Osteoblast (primary cell): ENCODE data around the gene HNRNPH1. TPM values are rescaled to one million over a fixed set of nuclear protein-coding genes. Genes with fewer than 3 reads are reported as not detected.

Source experiments
- DNase-seq: peaks from one replicate; pipeline ENCODE4 v3.0.0; 2011; ENCODE audit warnings: low spot score, mixed read lengths; ENCODE audit not compliant: insufficient read length; ENCODE audit errors: missing footprints
- H2AFZ ChIP-seq: 2 replicates; pipeline ENCODE4 v1.6.0; 2011; ENCODE audit warnings: mild to moderate bottlenecking, low read length
- H3K27ac ChIP-seq: 2 replicates; pipeline ENCODE4 v1.5.1; 2011; ENCODE audit warnings: mild to moderate bottlenecking, low read depth, low read length, moderate library complexity
- H3K27me3 ChIP-seq: 2 replicates; pipeline ENCODE4 v1.6.0; 2012; ENCODE audit warnings: mild to moderate bottlenecking, control low read depth, inconsistent platforms, low read length, moderate library complexity; ENCODE audit not compliant: insufficient read depth
- H3K36me3 ChIP-seq: 2 replicates; pipeline ENCODE4 v1.5.1; 2011; ENCODE audit warnings: mild to moderate bottlenecking, low read length, control low read depth, moderate library complexity; ENCODE audit not compliant: insufficient read depth
- H3K4me1 ChIP-seq: 2 replicates; pipeline ENCODE4 v1.5.1; 2011; ENCODE audit warnings: mild to moderate bottlenecking, low read length, control low read depth, moderate library complexity; ENCODE audit not compliant: insufficient read depth
- H3K4me2 ChIP-seq: 2 replicates; pipeline ENCODE4 v1.6.0; 2011; ENCODE audit warnings: mild to moderate bottlenecking, low read length; ENCODE audit not compliant: insufficient read depth
- H3K4me3 ChIP-seq: fragments of 200-600 bp; sonication (generic); 3 replicates; pipeline ENCODE4 v1.5.1; 2012; ENCODE audit warnings: mild to moderate bottlenecking, low read length, inconsistent platforms; ENCODE audit not compliant: insufficient read depth
- H3K79me2 ChIP-seq: 2 replicates; pipeline ENCODE4 v1.6.0; 2012; ENCODE audit warnings: mild to moderate bottlenecking, low read length, control low read depth, inconsistent platforms; ENCODE audit not compliant: insufficient read depth
- H3K9me3 ChIP-seq: 2 replicates; pipeline ENCODE4 v1.5.1; 2011; ENCODE audit warnings: low read depth, low read length, control low read depth
- H4K20me1 ChIP-seq: 2 replicates; pipeline ENCODE4 v1.6.0; 2012; ENCODE audit warnings: mild to moderate bottlenecking, low read length, control low read depth; ENCODE audit not compliant: insufficient read depth
- CTCF ChIP-seq: IDR thresholded peaks from 2 replicates; pipeline ENCODE4 v1.5.1; 2011; ENCODE audit warnings: mild to moderate bottlenecking, low read depth, low read length, moderate library complexity; ENCODE audit errors: extremely low read depth
- total RNA-seq: library from RNA; depleted of rRNA; stranded (reverse); fragments of >200 nt; gene quantifications from 2 replicates; pipeline ENCODE4 v1.2.3, GENCODE V29; 2012

Gene HNRNPH1
- total RNA-seq, 1 donor = 354 TPM

- no peak for DNase-seq
- H3K4me3 ChIP-seq = no peak overlapping the region
- no peak for TF ChIP-seq CTCF
- no peak overlapping the region for H3K4me2 ChIP-seq
- peaks cover 93% of the 10 kb centered on the region for H3K36me3 ChIP-seq
- H2AFZ ChIP-seq = no peak overlapping the region
- peaks cover 88% of the 10 kb centered on the region for H4K20me1 ChIP-seq
- peaks cover 12% of the 10 kb centered on the region for H3K4me1 ChIP-seq
- peaks cover 52% of the 10 kb centered on the region for H3K79me2 ChIP-seq
- H3K27ac ChIP-seq = no peak overlapping the region
- H3K9me3 ChIP-seq = no peaks in the 10 kb centered on the region
- H3K27me3 ChIP-seq = no peaks in the 10 kb centered on the region
Observed at GRCh38 chr5:179614745-179615144, 8.7 kb downstream of the HNRNPH1 start.

- no peak for TF ChIP-seq CTCF
- Histone ChIP-seq H3K79me2 (peaks cover 40% of the 10 kb centered on the region), H2AFZ (no peak overlapping the region), H3K36me3 (peaks cover 90% of the 10 kb centered on the region), H3K4me3 (no peak overlapping the region), H3K27me3 (no peaks in the 10 kb centered on the region), H3K4me2 (no peak overlapping the region), H3K4me1 (peaks cover 3% of the 10 kb centered on the region), H3K27ac (peak overlapping the region; percentile 26), H4K20me1 (peaks cover 83% of the 10 kb centered on the region), H3K9me3 (no peaks in the 10 kb centered on the region)
- DNase-seq = peak; percentile 63
Observed at GRCh38 chr5:179613460-179614071, 9.9 kb downstream of the HNRNPH1 start.

- no peak overlapping the region for H3K27ac ChIP-seq
- no peaks in the 10 kb centered on the region for H3K27me3 ChIP-seq
- no peak overlapping the region for H2AFZ ChIP-seq
- no peak for TF ChIP-seq CTCF
- H3K9me3 ChIP-seq = no peaks in the 10 kb centered on the region
- H4K20me1 ChIP-seq = peaks cover 81% of the 10 kb centered on the region
- no peak overlapping the region for H3K4me3 ChIP-seq
- H3K4me1 ChIP-seq = no peaks in the 10 kb centered on the region
- peaks cover 33% of the 10 kb centered on the region for H3K79me2 ChIP-seq
- no peak for DNase-seq
- H3K4me2 ChIP-seq = no peak overlapping the region
- peaks cover 90% of the 10 kb centered on the region for H3K36me3 ChIP-seq
Observed at GRCh38 chr5:179612577-179613459, 10.7 kb downstream of the HNRNPH1 start.

GRCh38 chr5:179610903-179611265, 12.6 kb downstream of the HNRNPH1 start:
- Histone ChIP-seq H4K20me1 (peaks cover 75% of the 10 kb centered on the region), H3K27me3 (no peaks in the 10 kb centered on the region), H3K9me3 (no peaks in the 10 kb centered on the region), H2AFZ (no peak overlapping the region), H3K79me2 (peaks cover 16% of the 10 kb centered on the region), H3K27ac (no peak overlapping the region), H3K4me1 (no peaks in the 10 kb centered on the region), H3K36me3 (peaks cover 90% of the 10 kb centered on the region), H3K4me2 (no peak overlapping the region), H3K4me3 (no peak overlapping the region)
- no peak for DNase-seq
- no peak for TF ChIP-seq CTCF
